ENCODE measurements around the gene SHH.
"Not testable (repeated sequence)": the region's sequence is repeated elsewhere in the genome, so short reads cannot be mapped to it uniquely, and the experiment has no call there.

Gene SHH

GRCh38 chr7:155818820-155819168 is 6.5 kb upstream of the SHH start:
- DNase-seq: no peak

GRCh38 chr7:155818154-155818819 is 6.0 kb upstream of the SHH start:
- no peak for DNase-seq

- DNase-seq: not testable (repeated sequence)
Measured at GRCh38 chr7:155817515-155817914, 5.3 kb upstream of the SHH start.

GRCh38 chr7:155816996-155817395 is 4.7 kb upstream of the SHH start:
- DNase-seq: no peak

- DNase-seq: no peak
Measured at GRCh38 chr7:155816192-155816508, 3.9 kb upstream of the SHH start.

- no peak for DNase-seq
Measured at GRCh38 chr7:155815332-155816191, 3.3 kb upstream of the SHH start.

GRCh38 chr7:155814316-155815276 is 2.3 kb upstream of the SHH start:
- DNase-seq: no peak

GRCh38 chr7:155813546-155814315 is 1.5 kb upstream of the SHH start:
- no peak for DNase-seq

- no peak for DNase-seq
Measured at GRCh38 chr7:155813125-155813524, 862 bp upstream of the SHH start.

- DNase-seq: no peak
Measured at GRCh38 chr7:155811560-155811894, 736 bp downstream of the SHH start.

GRCh38 chr7:155810770-155811559 is 1.3 kb downstream of the SHH start:
- DNase-seq: no peak

- no peak for DNase-seq
Measured at GRCh38 chr7:155809947-155810769, 2.1 kb downstream of the SHH start.

- DNase-seq: no peak
Measured at GRCh38 chr7:155809332-155809946, 2.8 kb downstream of the SHH start.

GRCh38 chr7:155808549-155809331 is 3.5 kb downstream of the SHH start:
- peak; percentile 63 for DNase-seq

GRCh38 chr7:155807789-155808548 is 4.3 kb downstream of the SHH start:
- DNase-seq: no peak

- no peak for DNase-seq
Measured at GRCh38 chr7:155807065-155807671, 5.1 kb downstream of the SHH start.

- DNase-seq: no peak
Measured at GRCh38 chr7:155806096-155806871, 6.0 kb downstream of the SHH start.

- DNase-seq: no peak
Measured at GRCh38 chr7:155805826-155806095, 6.5 kb downstream of the SHH start.
